AG10803 (cell line): ENCODE data around the gene LMX1B.

ENCODE experiments used
- DNase-seq: peaks from one replicate; pipeline ENCODE4 v3.0.0; 2010; ENCODE audit warnings: low read depth
- H3K4me3 ChIP-seq: 2 replicates; pipeline ENCODE4 v1.5.1; 2011; ENCODE audit warnings: mild to moderate bottlenecking, low read length, control low read depth
- CTCF ChIP-seq: conservative IDR thresholded peaks from 2 replicates; pipeline ENCODE4 v1.5.1; 2011; ENCODE audit warnings: mild to moderate bottlenecking, low read length, control low read depth, inconsistent platforms

Gene LMX1B

GRCh38 chr9:126614088-126614454 is 343 bp downstream of the LMX1B start:
- DNase-seq: no peak
- TF ChIP-seq CTCF: no peak
- no peak overlapping the region for H3K4me3 ChIP-seq

GRCh38 chr9:126614455-126615244 is 922 bp downstream of the LMX1B start:
- no peak overlapping the region for H3K4me3 ChIP-seq
- no peak for DNase-seq
- TF ChIP-seq CTCF: no peak

- no peak for TF ChIP-seq CTCF
- no peak overlapping the region for H3K4me3 ChIP-seq
- DNase-seq: peak; percentile 9
These were observed 1.6 kb downstream of the LMX1B start for GRCh38 chr9:126615245-126615790.

GRCh38 chr9:126615791-126616447 is 2.2 kb downstream of the LMX1B start:
- no peak overlapping the region for H3K4me3 ChIP-seq
- DNase-seq: no peak
- no peak for TF ChIP-seq CTCF

- no peak for DNase-seq
- no peak for TF ChIP-seq CTCF
- no peak overlapping the region for H3K4me3 ChIP-seq
These were observed 2.8 kb downstream of the LMX1B start for GRCh38 chr9:126616521-126616976.

- H3K4me3 ChIP-seq: no peak overlapping the region
- no peak for TF ChIP-seq CTCF
- no peak for DNase-seq
These were observed 3.5 kb downstream of the LMX1B start for GRCh38 chr9:126617003-126617822.
